Lung (tissue), 12 donors: ENCODE results near the gene XYLT1. TPM values are rescaled to one million over a fixed set of nuclear protein-coding genes. Genes with fewer than 3 reads are reported as not detected.
A peak's percentile ranks its signal among the peaks of the same experiment; 100 is the strongest.

Experiments used
- ATAC-seq: fragments of 200-7000 bp; cut with Tn5 transposase; one replicate; pipeline ENCODE4 v1.9.1; 2020; ENCODE audit warnings: moderate number of reproducible peaks; ENCODE audit not compliant: insufficient read depth, low FRiP score
- DNase-seq, 3 donors: peaks; one replicate each; pipeline ENCODE4 v3.0.0-alpha.2; 2013 to 2017
- H3K27ac ChIP-seq, 2 donors: one replicate each; pipeline ENCODE4 v1.5.1; 2013; ENCODE audit warnings: mild to moderate bottlenecking in 2 of 2, moderate library complexity in 2 of 2, control low read depth in 1 of 2, inconsistent platforms in 1 of 2, low read depth in 1 of 2, low read length in 1 of 2
- H3K27me3 ChIP-seq, 3 donors: one replicate each; pipeline ENCODE4 v1.5.1; 2013; ENCODE audit warnings: low read length in 2 of 3; ENCODE audit not compliant: control insufficient read depth in 3 of 3, insufficient read depth in 3 of 3
- H3K36me3 ChIP-seq, 4 donors: one replicate each; pipeline ENCODE4 v1.5.1; 2013; ENCODE audit warnings: low read length in 4 of 4, mild to moderate bottlenecking in 1 of 4, moderate library complexity in 1 of 4; ENCODE audit not compliant: control insufficient read depth in 4 of 4, insufficient read depth in 4 of 4
- H3K4me1 ChIP-seq, 5 donors: one replicate each; pipeline ENCODE4 v1.5.1; 2013; ENCODE audit warnings: low read length in 5 of 5, mild to moderate bottlenecking in 2 of 5, moderate library complexity in 1 of 5; ENCODE audit not compliant: control insufficient read depth in 5 of 5, insufficient read depth in 5 of 5
- H3K4me3 ChIP-seq: one replicate; pipeline ENCODE4 v1.5.1; 2013; ENCODE audit warnings: mild to moderate bottlenecking, control low read depth, moderate library complexity
- H3K9ac ChIP-seq, 2 donors: one replicate each; pipeline ENCODE4 v1.5.1; 2013; ENCODE audit warnings: low read length in 2 of 2, control low read depth in 1 of 2; ENCODE audit not compliant: insufficient read depth in 1 of 2
- H3K9me3 ChIP-seq, 4 donors: one replicate each; pipeline ENCODE4 v1.5.1; 2013; ENCODE audit warnings: low read length in 3 of 4, mild to moderate bottlenecking in 1 of 4, moderate library complexity in 1 of 4; ENCODE audit not compliant: control insufficient read depth in 4 of 4, insufficient read depth in 3 of 4
- CTCF ChIP-seq: IDR thresholded peaks from 2 replicates; pipeline ENCODE4 v1.5.1; 2012; ENCODE audit warnings: mild to moderate bottlenecking; ENCODE audit errors: control extremely low read depth, extremely low read depth
- WGBS, 2 donors: extraction: QIAGEN DNeasy Blood & Tissue Kit; methylation state at CpG; one replicate each; pipeline ENCODE4 v1.1.7; 2013; 5-methylcytosine and 5-hydroxymethylcytosine counted together
- polyA plus RNA-seq, 2 donors: library from polyadenylated mRNA; stranded (reverse); fragments of 200-250 nt; gene quantifications; one replicate each; pipeline ENCODE4 v1.2.1, GENCODE V29; 2013
- total RNA-seq, 2 donors: library from RNA; depleted of rRNA in 1 of 2; stranded (reverse); fragments of >200 nt in 1 of 2; gene quantifications; one replicate each; pipeline ENCODE4 v1.2.1, GENCODE V29; 2014 to 2021
- donor health status: control.
- donor health status: control.
- donor health status: Bipolar disorder and iron deficiency.
- donor health status: healthy.
- donor health status: DM: yes; HTN: yes; CAD: no.

Gene XYLT1
- total and polyA plus RNA-seq, 4 donors = 1.4 to 11.5 (median 6.9) TPM

GRCh38 chr16:17435318-17435717 lies 35.4 kb downstream of the XYLT1 start:
- H3K27me3 ChIP-seq = no peaks in the 10 kb centered on the region
- no peak overlapping the region for H3K4me3 ChIP-seq
- peaks cover 0 to 2% (median 0%) of the 10 kb centered on the region in 4 donors for H3K9me3 ChIP-seq
- WGBS, 2 donors = 94 to 98% methylated on average over 5 of the region's 5 CpGs
- DNase-seq (no peak), ATAC-seq (no peak)
- no peak for TF ChIP-seq CTCF
- H3K4me1 ChIP-seq = peaks cover 0 to 23% (median 10%) of the 10 kb centered on the region in 5 donors
- no peak overlapping the region for H3K27ac ChIP-seq
- H3K36me3 ChIP-seq = no peaks in the 10 kb centered on the region
- no peak overlapping the region for H3K9ac ChIP-seq

- peak; percentile 31 to 85 (median 78) for DNase-seq
- no peaks in the 10 kb centered on the region for H3K36me3 ChIP-seq
- H3K9me3 ChIP-seq = no peaks in the 10 kb centered on the region
- H3K27ac ChIP-seq = no peak overlapping the region
- H3K27me3 ChIP-seq = no peaks in the 10 kb centered on the region
- TF ChIP-seq CTCF = no peak
- peak overlapping the region in 1 of 2 donors; percentile 43 for H3K9ac ChIP-seq
- no peak for ATAC-seq
- WGBS, 2 donors = 79 to 83% methylated on average over 13 of the region's 13 CpGs
- H3K4me1 ChIP-seq = peaks cover 0 to 23% (median 10%) of the 10 kb centered on the region in 5 donors
- no peak overlapping the region for H3K4me3 ChIP-seq
Measured at GRCh38 chr16:17433577-17434451, 36.9 kb downstream of the XYLT1 start.

- peaks cover 0 to 23% (median 10%) of the 10 kb centered on the region in 5 donors for H3K4me1 ChIP-seq
- peak overlapping the region in 1 of 2 donors; percentile 43 for H3K9ac ChIP-seq
- H3K27me3 ChIP-seq = no peaks in the 10 kb centered on the region
- ATAC-seq = no peak
- no peak overlapping the region for H3K4me3 ChIP-seq
- no peaks in the 10 kb centered on the region for H3K9me3 ChIP-seq
- H3K36me3 ChIP-seq = no peaks in the 10 kb centered on the region
- no peak for TF ChIP-seq CTCF
- no peak overlapping the region for H3K27ac ChIP-seq
- peak; percentile 28 to 92 (median 87) for DNase-seq
- 78 to 82% methylated on average over 12 of the region's 12 CpGs for WGBS, 2 donors
Measured at GRCh38 chr16:17432901-17433576, 37.7 kb downstream of the XYLT1 start.
